IMR-90 (cell line): ENCODE measurements around the gene PEX6. TPM values are rescaled to one million over a fixed set of nuclear protein-coding genes. Genes with fewer than 3 reads are reported as not detected.
A peak's percentile ranks its signal among the peaks of the same experiment; 100 is the strongest.

ENCODE experiments used
- ATAC-seq: fragments of 200-7000 bp; cut with Tn5 transposase; 2 replicates; pipeline ENCODE4 v1.9.1; 2020; ENCODE audit warnings: low read depth, mild to moderate bottlenecking, moderate library complexity
- BruUV-seq: library from RNA; stranded (reverse); fragments of 400-500 nt; replicated peaks from 2 replicates; lab custom pipeline; 2021; lab: Mats Ljungman, UMichigan
- CTCF ChIA-PET: fragments of 300-600 bp; formaldehyde crosslinking; extraction: SDS; loops from one replicate; lab custom pipeline; 2021; ENCODE audit warnings: antibody characterized with exemption; lab: Yijun Ruan, JAX
- POLR2A ChIA-PET: fragments of 300-600 bp; sonication (Branson Sonifier 250); formaldehyde crosslinking; loops from one replicate; lab custom pipeline; 2022; ENCODE audit warnings: antibody characterized with exemption; ENCODE audit not compliant: unreplicated experiment; lab: Charles Lee
- DNase-seq: peaks from one replicate; pipeline ENCODE4 v3.0.0; 2013
- H2AFZ ChIP-seq: replicated peaks from 2 replicates; pipeline ENCODE3; 2013; ENCODE audit warnings: low read length, mild to moderate bottlenecking; ENCODE audit not compliant: poor library complexity
- H2AK5ac ChIP-seq: 2 replicates; pipeline ENCODE4 v1.6.1; 2013; ENCODE audit warnings: low read depth, low read length, inconsistent platforms
- H2AK9ac ChIP-seq: replicated peaks from 2 replicates; pipeline ENCODE3; 2013; ENCODE audit warnings: mild to moderate bottlenecking, low read depth, low read length, moderate library complexity; ENCODE audit not compliant: poor library complexity
- H2BK120ac ChIP-seq: 2 replicates; pipeline ENCODE4 v1.6.1; 2013; ENCODE audit warnings: low read depth, low read length, inconsistent platforms
- H2BK15ac ChIP-seq: 3 replicates; pipeline ENCODE4 v1.6.1; 2013; ENCODE audit warnings: low read depth, low read length, inconsistent platforms
- H2BK20ac ChIP-seq: 2 replicates; pipeline ENCODE4 v1.6.1; 2013; ENCODE audit warnings: low read depth, mild to moderate bottlenecking, inconsistent platforms, low read length, moderate library complexity
- H2BK5ac ChIP-seq: 2 replicates; pipeline ENCODE4 v1.6.1; 2013; ENCODE audit warnings: mild to moderate bottlenecking, low read depth, low read length, inconsistent platforms; ENCODE audit not compliant: poor library complexity, severe bottlenecking
- H3K14ac ChIP-seq: replicated peaks from 2 replicates; pipeline ENCODE4 v1.6.1; 2013; ENCODE audit warnings: low read depth, low read length, inconsistent platforms
- H3K18ac ChIP-seq: 2 replicates; pipeline ENCODE4 v1.6.1; 2013; ENCODE audit warnings: low read depth, low read length, control low read depth
- H3K23ac ChIP-seq: 2 replicates; pipeline ENCODE4 v1.6.1; 2013; ENCODE audit warnings: low read depth, low read length, inconsistent platforms
- H3K27ac ChIP-seq: 2 replicates; pipeline ENCODE4 v1.5.1; 2013; ENCODE audit warnings: mild to moderate bottlenecking, control low read depth, low read length; ENCODE audit not compliant: insufficient read depth
- H3K27me3 ChIP-seq: 2 replicates; pipeline ENCODE4 v1.6.1; 2013; ENCODE audit warnings: low read length; ENCODE audit not compliant: control insufficient read depth, insufficient read depth
- H3K36me3 ChIP-seq: 2 replicates; pipeline ENCODE4 v1.6.1; 2013; ENCODE audit warnings: low read length, mixed read lengths; ENCODE audit not compliant: control insufficient read depth, insufficient read depth
- H3K4ac ChIP-seq: 2 replicates; pipeline ENCODE4 v1.6.1; 2013; ENCODE audit warnings: low read depth, low read length, inconsistent platforms
- H3K4me1 ChIP-seq: 2 replicates; pipeline ENCODE4 v1.6.1; 2013; ENCODE audit warnings: low read length, mixed read lengths; ENCODE audit not compliant: control insufficient read depth, insufficient read depth
- H3K4me2 ChIP-seq: 2 replicates; pipeline ENCODE4 v1.6.1; 2013; ENCODE audit warnings: low read depth, mild to moderate bottlenecking, control low read depth, low read length, moderate library complexity
- H3K4me3 ChIP-seq: 2 replicates; pipeline ENCODE4 v1.5.1; 2013; ENCODE audit warnings: low read depth, mild to moderate bottlenecking, control low read depth, low read length, moderate library complexity; ENCODE audit not compliant: insufficient read depth
- H3K56ac ChIP-seq: 2 replicates; pipeline ENCODE4 v1.6.1; 2013; ENCODE audit warnings: low read length, inconsistent platforms; ENCODE audit not compliant: insufficient read depth; ENCODE audit errors: extremely low read depth
- H3K79me1 ChIP-seq, 2 experiments: 2 replicates each; pipeline ENCODE4 v1.6.1; 2013; ENCODE audit warnings: low read length in 2 of 2, inconsistent platforms in 1 of 2, low read depth in 1 of 2
- H3K9ac ChIP-seq: 2 replicates; pipeline ENCODE4 v1.6.1; 2013; ENCODE audit warnings: low read depth, low read length, control low read depth
- H3K9me1 ChIP-seq: 2 replicates; pipeline ENCODE4 v1.6.1; 2013; ENCODE audit warnings: low read length, inconsistent platforms; ENCODE audit not compliant: insufficient read depth
- H3K9me3 ChIP-seq: 2 replicates; pipeline ENCODE4 v1.6.1; 2013; ENCODE audit warnings: low read length; ENCODE audit not compliant: control insufficient read depth, insufficient read depth
- H4K20me1 ChIP-seq: 2 replicates; pipeline ENCODE4 v1.6.1; 2013; ENCODE audit warnings: low read length, inconsistent platforms; ENCODE audit not compliant: insufficient read depth
- H4K5ac ChIP-seq: 2 replicates; pipeline ENCODE4 v1.6.1; 2013; ENCODE audit warnings: mild to moderate bottlenecking, low read depth, low read length, control low read depth
- H4K8ac ChIP-seq, 2 experiments: 2 replicates each; pipeline ENCODE4 v1.6.1; 2013; ENCODE audit warnings: low read depth in 2 of 2, low read length in 2 of 2, control low read depth in 1 of 2, inconsistent platforms in 1 of 2
- H4K91ac ChIP-seq: 2 replicates; pipeline ENCODE4 v1.6.1; 2013; ENCODE audit warnings: low read depth, low read length, inconsistent platforms; ENCODE audit not compliant: insufficient read depth
- BHLHE40 ChIP-seq: fragments of 150-350 bp; IDR thresholded peaks from 2 replicates; pipeline ENCODE4 v1.6.1; 2016; ENCODE audit warnings: mild to moderate bottlenecking, low read depth, low read length
- CEBPB ChIP-seq: IDR thresholded peaks from 2 replicates; pipeline ENCODE4 v1.6.1; 2012; ENCODE audit warnings: low read depth, low read length, improper control_type of control experiment
- CHD1 ChIP-seq: IDR thresholded peaks from 2 replicates; pipeline ENCODE4 v1.6.1; 2012; ENCODE audit warnings: low read depth, low read length, improper control_type of control experiment
- CTCF ChIP-seq: conservative IDR thresholded peaks from 2 replicates; pipeline ENCODE4 v1.5.1; 2012; ENCODE audit warnings: mild to moderate bottlenecking, low read depth, low read length, improper control_type of control experiment
- ELK1 ChIP-seq: fragments of 150-350 bp; IDR thresholded peaks from 2 replicates; pipeline ENCODE4 v1.6.1; 2016; ENCODE audit warnings: low read depth, mild to moderate bottlenecking, low read length, moderate library complexity, borderline replicate concordance
- MAFK ChIP-seq: IDR thresholded peaks from 2 replicates; pipeline ENCODE4 v1.6.1; 2012; ENCODE audit warnings: low read depth, low read length, improper control_type of control experiment
- MAZ ChIP-seq: IDR thresholded peaks from 2 replicates; pipeline ENCODE4 v1.6.1; 2012; ENCODE audit warnings: low read depth, mild to moderate bottlenecking, low read length, improper control_type of control experiment, moderate library complexity, borderline replicate concordance
- POLR2A ChIP-seq: IDR thresholded peaks from 2 replicates; pipeline ENCODE4 v1.6.1; 2012; ENCODE audit warnings: mild to moderate bottlenecking, low read depth, low read length
- RAD21 ChIP-seq: IDR thresholded peaks from 2 replicates; pipeline ENCODE4 v1.6.1; 2012; ENCODE audit warnings: low read length, improper control_type of control experiment
- RCOR1 ChIP-seq: IDR thresholded peaks from 2 replicates; pipeline ENCODE4 v1.6.1; 2012; ENCODE audit warnings: mild to moderate bottlenecking, low read length, improper control_type of control experiment; ENCODE audit not compliant: insufficient replicate concordance
- RFX5 ChIP-seq: IDR thresholded peaks from 2 replicates; pipeline ENCODE4 v1.8.0; 2012; ENCODE audit warnings: low read depth, mild to moderate bottlenecking, low read length, moderate library complexity
- USF2 ChIP-seq: fragments of 150-350 bp; IDR thresholded peaks from 2 replicates; pipeline ENCODE4 v1.6.1; 2017; ENCODE audit warnings: mild to moderate bottlenecking, antibody characterized with exemption, low read length, low read depth
- WGBS, 2 experiments: methylation state at CpG; one replicate each; pipeline versions ENCODE4 v1.1.5 to v1.1.7; 2013; ENCODE audit warnings: missing lambda C conversion rate in 2 of 2; ENCODE audit not compliant: insufficient read length in 1 of 2; ENCODE audit errors: extremely low coverage in 2 of 2; 5-methylcytosine and 5-hydroxymethylcytosine counted together
- dilution Hi-C: fragments of 300-500 bp; cut with HindIII; formaldehyde crosslinking; loops from one replicate; pipeline ENCODE4 v1.14.3; 2018; ENCODE audit warnings: low sequenced_read_pairs; ENCODE audit not compliant: unreplicated experiment
- in situ Hi-C: fragments of 300-500 bp; cut with MboI; formaldehyde crosslinking; loops from 3 replicates; pipeline ENCODE4 v1.14.3; 2019; ENCODE audit warnings: low sequenced_read_pairs, inconsistent platforms, mixed read lengths
- intact Hi-C: fragments of 100-400 bp; cut with micrococcal nuclease; formaldehyde crosslinking; loops from 2 replicates; pipeline ENCODE4 v1.10.0; 2022
- polyA plus RNA-seq, 3 experiments: library from polyadenylated mRNA; depleted of rRNA; stranded (reverse); fragments of >200 nt; gene quantifications; 2 replicates each; pipeline ENCODE4 v1.2.3, GENCODE V29; 2012; ENCODE audit warnings: low replicate concordance in 1 of 3
- total RNA-seq: library from RNA; depleted of rRNA; stranded (reverse); fragments of >200 nt; gene quantifications from 2 replicates; pipeline ENCODE4 v1.2.3, GENCODE V29; 2012

PEX6 gene
- total and polyA plus RNA-seq, 2 of the 4 experiments (the other 2 are of a cell fraction): 10.4 to 10.6 TPM

- Histone ChIP-seq H3K4me3 (peak within 1 kb of the TSS; percentile 18), H3K18ac (no peak within 1 kb of the TSS), H2AK9ac (no peak within 1 kb of the TSS), H3K27me3 (no peaks in the 10 kb centered on the region), H4K91ac (no peak within 1 kb of the TSS), H3K9ac (no peak within 1 kb of the TSS), H3K56ac (no peak within 1 kb of the TSS), H3K23ac (no peak within 1 kb of the TSS), H2BK15ac (no peak within 1 kb of the TSS), H4K20me1 (no peaks in the 10 kb centered on the region), H2BK120ac (no peak within 1 kb of the TSS), H3K4me1 (peaks cover 7% of the 10 kb centered on the region; the same call in 1 of the 2 replicates), H2BK20ac (no peak within 1 kb of the TSS), H3K36me3 (peaks cover 26% of the 10 kb centered on the region), H4K8ac (no peak within 1 kb of the TSS), H2BK5ac (no peak within 1 kb of the TSS), H3K9me1 (no peaks in the 10 kb centered on the region), H3K4ac (no peak within 1 kb of the TSS), H2AFZ (peak within 1 kb of the TSS; percentile 84), H4K5ac (no peak within 1 kb of the TSS), H3K9me3 (no peaks in the 10 kb centered on the region), H3K14ac (no peak within 1 kb of the TSS), H2AK5ac (0 out of 2 replicates have a peak within 1 kb of the TSS, but pooled peaks have one; percentile 2), H3K79me1 (peaks cover 0 to 3% of the 10 kb centered on the region in 2 experiments; a peak in 1 of 4 replicates), H3K4me2 (peak within 1 kb of the TSS; percentile 35), H3K27ac (no peak within 1 kb of the TSS)
- intact Hi-C loops: no loop called here
- in situ Hi-C loops: no loop called here
- no peak for TF ChIP-seq RAD21
- no peak for TF ChIP-seq MAZ
- no peak for TF ChIP-seq RCOR1
- TF ChIP-seq BHLHE40: no peak
- no peak for TF ChIP-seq CTCF
- no peak for TF ChIP-seq POLR2A
- no peak for TF ChIP-seq MAFK
- TF ChIP-seq USF2: no peak
- no peak for TF ChIP-seq RFX5
- no peak for TF ChIP-seq ELK1
- no peak for TF ChIP-seq CEBPB
- no peak for TF ChIP-seq CHD1
- DNase-seq (no peak), ATAC-seq (peak; percentile 55)
- dilution Hi-C loops: no loop called here
- 11% methylated on average over 33 of the region's 62 CpGs; no CpG with 5 or more reads in 1 of the 2 experiments for WGBS, 2 experiments
- POLR2A ChIA-PET: no interaction called here
- CTCF ChIA-PET: interaction anchor here (0.7 kb wide), 1 partner anchor 256 kb away, joined by 4 read pairs; no protein-coding TSS in a partner anchor
- no TSS peak for BruUV-seq
These were observed 18.6 kb downstream of the PEX6 start, which contains the start of gene GNMT for GRCh38 chr6:42960243-42961019. TSS of gene GNMT (plus strand) at chr6:42960754. CDS start at chr6:42960768, 14 bp downstream.
